ENCODE data around the gene GMEB2.

GMEB2 gene

DNA sequence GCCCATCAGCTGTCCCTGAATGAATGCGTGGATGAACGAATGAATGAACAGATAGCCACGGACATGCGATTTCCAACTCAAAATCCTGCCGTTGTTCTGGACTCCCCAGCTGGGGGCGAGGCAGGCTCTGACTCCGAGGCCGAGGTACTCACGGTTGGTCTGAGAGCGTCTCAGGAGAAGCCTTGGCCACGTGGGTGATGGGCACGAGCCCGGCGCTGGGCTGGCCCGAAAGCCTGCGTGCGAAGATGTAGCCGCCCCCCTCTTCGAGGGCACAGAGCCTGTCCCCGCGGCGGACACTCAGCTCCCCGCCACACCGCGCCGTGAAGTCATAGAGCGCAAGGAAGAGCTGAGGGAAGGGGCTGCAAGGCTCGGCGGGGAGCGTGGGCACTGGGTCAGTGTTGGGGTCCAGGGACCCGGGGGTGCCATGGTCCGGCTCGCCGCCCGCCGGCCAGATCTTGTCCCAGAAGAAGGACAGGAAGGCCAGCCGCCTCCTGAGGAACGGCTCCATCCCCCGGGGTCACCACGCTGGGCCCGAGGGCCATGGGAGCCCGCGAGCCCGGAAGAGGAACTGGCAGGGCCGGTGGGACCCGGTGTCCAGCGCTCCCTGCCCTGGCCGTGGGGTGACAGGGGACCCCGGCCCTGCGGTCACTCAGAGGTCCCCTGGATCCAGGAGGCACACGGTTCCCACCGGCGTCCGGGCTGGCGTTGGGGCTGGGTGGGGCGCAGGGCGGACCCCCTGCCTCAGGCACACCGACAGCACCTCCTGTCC, 79.8 kb downstream of the GMEB2 start:
- Histone ChIP-seq H3K9ac (ENCODE audit: low read depth, low read length) (no peak overlapping the region), H3K4me3 (ENCODE audit: low read length) (no peak overlapping the region), H3K4me2 (ENCODE audit: low read length) (no peak overlapping the region), H3K36me3 (ENCODE audit: insufficient read depth, low read length) (no peaks in the 10 kb centered on the region), H3K9me3 (replicated peaks; ENCODE audit: low read length) (no peaks in the 10 kb centered on the region), H3K27me3 (ENCODE audit: control insufficient read depth, insufficient read depth, low read length) (peaks cover 53% of the 10 kb centered on the region), H3K4me1 (ENCODE audit: control insufficient read depth, insufficient read depth, low read length) (peaks cover 3% of the 10 kb centered on the region)

DNA sequence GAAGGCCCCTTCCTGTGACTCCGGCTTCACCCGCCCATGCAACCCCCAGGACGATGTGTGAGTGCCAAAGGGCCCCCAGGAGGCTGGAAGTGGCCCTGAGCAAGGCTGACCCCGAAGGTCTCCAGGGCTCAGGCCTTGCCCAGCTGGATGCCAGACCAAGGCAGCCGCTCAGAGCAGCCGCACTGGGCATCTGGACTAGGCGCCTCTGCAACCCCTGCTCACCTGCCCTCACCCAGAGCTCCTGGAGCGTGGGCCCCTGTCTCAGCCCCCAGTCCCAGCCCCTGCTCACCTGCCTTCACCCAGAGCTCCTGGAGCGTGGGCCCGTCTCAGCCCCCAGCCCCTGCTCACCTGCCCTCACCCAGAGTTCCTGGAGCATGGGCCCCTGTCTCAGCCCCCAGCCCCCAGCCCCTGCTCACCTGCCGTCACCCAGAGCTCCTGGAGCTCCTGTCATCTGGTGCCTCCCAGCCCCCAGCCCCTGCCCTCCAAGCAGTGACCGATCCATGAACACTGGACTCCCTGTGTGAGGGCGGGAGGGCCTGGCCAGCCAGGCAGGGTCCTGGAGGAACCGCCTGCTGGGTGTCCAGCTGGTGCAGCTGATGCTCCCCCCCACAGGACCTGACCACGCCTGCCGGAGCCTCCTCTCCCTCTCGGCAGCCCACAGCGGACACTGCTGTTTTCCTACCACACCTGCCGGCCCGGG, 80.5 kb downstream of the GMEB2 start:
- no peaks in the 10 kb centered on the region for H3K9me3 ChIP-seq (replicated peaks; ENCODE audit: low read length)
- no peak overlapping the region for H3K9ac ChIP-seq (ENCODE audit: low read depth, low read length)
- H3K4me2 ChIP-seq (ENCODE audit: low read length): no peak overlapping the region
- peaks cover 53% of the 10 kb centered on the region for H3K27me3 ChIP-seq (ENCODE audit: control insufficient read depth, insufficient read depth, low read length)
- peaks cover 3% of the 10 kb centered on the region for H3K4me1 ChIP-seq (ENCODE audit: control insufficient read depth, insufficient read depth, low read length)
- H3K4me3 ChIP-seq (ENCODE audit: low read length): no peak overlapping the region
- no peaks in the 10 kb centered on the region for H3K36me3 ChIP-seq (ENCODE audit: insufficient read depth, low read length)

GRCh38 chr20:63545814-63546213, 81.1 kb downstream of the GMEB2 start:
- Histone ChIP-seq H3K9ac (ENCODE audit: low read depth, low read length) (no peak overlapping the region), H3K4me3 (ENCODE audit: low read length) (no peak overlapping the region), H3K4me2 (ENCODE audit: low read length) (no peak overlapping the region), H3K36me3 (ENCODE audit: insufficient read depth, low read length) (no peaks in the 10 kb centered on the region), H3K4me1 (ENCODE audit: control insufficient read depth, insufficient read depth, low read length) (peaks cover 3% of the 10 kb centered on the region), H3K27me3 (ENCODE audit: control insufficient read depth, insufficient read depth, low read length) (peaks cover 49% of the 10 kb centered on the region), H3K9me3 (replicated peaks; ENCODE audit: low read length) (no peaks in the 10 kb centered on the region)

DNA sequence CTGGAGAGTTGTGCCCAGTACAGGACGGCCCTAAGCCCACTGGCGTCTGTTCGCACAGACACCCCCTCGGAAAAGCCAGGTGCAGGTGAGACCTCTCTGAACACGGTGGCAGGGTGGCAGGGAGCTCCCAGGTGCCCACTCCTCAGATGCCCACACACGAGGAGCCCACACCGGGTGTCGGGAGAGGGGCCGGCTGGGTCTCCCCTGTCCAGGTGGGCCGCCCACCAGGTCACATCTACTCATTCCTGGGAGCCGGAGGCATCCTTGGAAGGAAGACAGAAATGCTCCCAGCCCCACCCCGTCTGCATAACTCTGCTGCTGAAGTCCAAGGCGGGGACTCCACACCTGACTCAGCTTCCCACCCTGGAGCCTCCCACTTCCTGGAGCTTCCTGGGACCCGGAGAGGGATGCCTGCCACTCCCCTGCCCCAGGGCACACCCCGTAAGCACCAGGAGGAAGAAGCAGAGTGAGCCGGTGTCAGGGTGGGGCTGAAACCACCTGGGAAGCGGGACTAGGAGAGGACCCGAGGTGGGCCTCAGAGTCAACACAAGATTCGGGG, 81.9 kb downstream of the GMEB2 start:
- H3K27me3 ChIP-seq (ENCODE audit: control insufficient read depth, insufficient read depth, low read length): peaks cover 48% of the 10 kb centered on the region
- H3K4me1 ChIP-seq (ENCODE audit: control insufficient read depth, insufficient read depth, low read length): peaks cover 9% of the 10 kb centered on the region
- H3K4me3 ChIP-seq (ENCODE audit: low read length): no peak overlapping the region
- H3K9ac ChIP-seq (ENCODE audit: low read depth, low read length): no peak overlapping the region
- H3K9me3 ChIP-seq (replicated peaks; ENCODE audit: low read length): no peaks in the 10 kb centered on the region
- H3K4me2 ChIP-seq (ENCODE audit: low read length): no peak overlapping the region
- no peaks in the 10 kb centered on the region for H3K36me3 ChIP-seq (ENCODE audit: insufficient read depth, low read length)

- Histone ChIP-seq H3K27me3 (ENCODE audit: control insufficient read depth, insufficient read depth, low read length) (peaks cover 41% of the 10 kb centered on the region), H3K4me2 (ENCODE audit: low read length) (no peak overlapping the region), H3K36me3 (ENCODE audit: insufficient read depth, low read length) (no peaks in the 10 kb centered on the region), H3K9me3 (replicated peaks; ENCODE audit: low read length) (no peaks in the 10 kb centered on the region), H3K4me3 (ENCODE audit: low read length) (no peak overlapping the region), H3K9ac (ENCODE audit: low read depth, low read length) (no peak overlapping the region), H3K4me1 (ENCODE audit: control insufficient read depth, insufficient read depth, low read length) (peaks cover 9% of the 10 kb centered on the region)
Measured at GRCh38 chr20:63544241-63544957, 82.5 kb downstream of the GMEB2 start.

DNA sequence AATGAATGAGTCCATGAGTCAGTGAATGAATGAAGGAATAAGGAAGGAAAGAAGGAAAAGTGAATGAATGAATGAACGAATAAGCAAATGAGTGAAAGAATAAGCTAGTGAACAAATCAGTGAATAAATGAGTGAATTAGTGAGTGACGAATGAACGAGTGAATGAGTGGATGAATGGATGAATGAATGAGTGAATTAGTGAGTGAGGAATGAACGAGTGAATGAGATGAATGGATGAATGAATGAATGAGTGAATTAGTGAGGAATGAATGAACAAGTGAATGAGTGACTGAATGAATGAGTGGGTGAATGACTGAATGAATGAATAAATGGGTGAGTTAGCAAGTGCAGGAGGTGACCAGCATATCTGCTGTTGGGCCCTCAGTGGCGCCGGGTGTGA, 83.2 kb downstream of the GMEB2 start:
- no peak overlapping the region for H3K4me3 ChIP-seq (ENCODE audit: low read length)
- no peak overlapping the region for H3K4me2 ChIP-seq (ENCODE audit: low read length)
- H3K4me1 ChIP-seq (ENCODE audit: control insufficient read depth, insufficient read depth, low read length): peaks cover 9% of the 10 kb centered on the region
- no peaks in the 10 kb centered on the region for H3K36me3 ChIP-seq (ENCODE audit: insufficient read depth, low read length)
- H3K27me3 ChIP-seq (ENCODE audit: control insufficient read depth, insufficient read depth, low read length): peaks cover 39% of the 10 kb centered on the region
- H3K9me3 ChIP-seq (replicated peaks; ENCODE audit: low read length): no peaks in the 10 kb centered on the region
- H3K9ac ChIP-seq (ENCODE audit: low read depth, low read length): no peak overlapping the region

DNA sequence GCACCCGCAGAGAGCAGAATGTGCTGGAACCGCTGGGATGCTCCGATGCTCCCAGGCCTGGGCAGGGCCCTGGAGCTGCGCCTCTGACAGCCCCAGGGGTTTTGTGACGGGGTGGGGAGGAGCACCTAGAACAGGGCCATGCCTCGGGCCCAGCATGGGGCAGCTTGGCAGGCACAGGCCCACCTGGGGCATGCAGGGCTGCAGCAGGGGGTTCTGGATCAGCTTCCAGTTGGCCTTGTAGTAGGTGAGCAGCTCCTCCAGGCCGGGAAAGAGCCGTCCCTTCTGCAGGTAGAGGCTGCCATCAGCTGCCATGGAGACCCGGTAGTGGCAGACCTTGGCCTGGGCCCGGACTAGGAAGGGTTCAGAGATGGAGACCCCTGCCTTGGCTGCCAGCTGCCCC, 83.8 kb downstream of the GMEB2 start:
- Histone ChIP-seq H3K36me3 (ENCODE audit: insufficient read depth, low read length) (no peaks in the 10 kb centered on the region), H3K9me3 (replicated peaks; ENCODE audit: low read length) (no peaks in the 10 kb centered on the region), H3K4me3 (ENCODE audit: low read length) (no peak overlapping the region)

DNA sequence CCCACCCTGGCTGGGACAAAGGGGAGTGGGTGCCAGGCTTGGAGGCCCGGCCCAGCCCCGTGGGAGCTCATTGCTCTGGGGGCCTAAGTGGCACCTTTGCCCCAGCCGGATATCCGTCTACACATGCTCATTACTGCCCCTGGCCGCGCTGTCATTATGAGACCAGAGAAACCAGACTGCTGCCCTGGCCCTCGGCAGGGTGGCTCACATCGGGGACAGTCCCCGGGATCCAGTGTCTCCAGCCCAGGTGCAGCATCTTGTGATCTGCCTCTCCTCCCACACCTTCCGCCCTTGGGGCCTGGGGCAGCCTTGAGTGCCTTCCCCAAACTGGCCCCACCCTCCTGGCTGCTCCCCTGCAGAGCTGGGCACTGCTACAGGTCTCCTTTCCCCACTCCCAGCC, 84.2 kb downstream of the GMEB2 start:
- Histone ChIP-seq H3K27me3 (ENCODE audit: control insufficient read depth, insufficient read depth, low read length) (peaks cover 29% of the 10 kb centered on the region), H3K4me2 (ENCODE audit: low read length) (no peak overlapping the region), H3K9me3 (replicated peaks; ENCODE audit: low read length) (no peaks in the 10 kb centered on the region), H3K4me1 (ENCODE audit: control insufficient read depth, insufficient read depth, low read length) (peaks cover 7% of the 10 kb centered on the region), H3K9ac (ENCODE audit: low read depth, low read length) (no peak overlapping the region), H3K36me3 (ENCODE audit: insufficient read depth, low read length) (no peaks in the 10 kb centered on the region), H3K4me3 (ENCODE audit: low read length) (no peak overlapping the region)

More for the DNA sequence above, 83.8 kb downstream of the GMEB2 start:
- peaks cover 9% of the 10 kb centered on the region for H3K4me1 ChIP-seq (ENCODE audit: control insufficient read depth, insufficient read depth, low read length)
- H3K4me2 ChIP-seq (ENCODE audit: low read length): no peak overlapping the region
- H3K27me3 ChIP-seq (ENCODE audit: control insufficient read depth, insufficient read depth, low read length): peaks cover 33% of the 10 kb centered on the region
- no peak overlapping the region for H3K9ac ChIP-seq (ENCODE audit: low read depth, low read length)

- no peaks in the 10 kb centered on the region for H3K36me3 ChIP-seq (ENCODE audit: insufficient read depth, low read length)
- H3K27me3 ChIP-seq (ENCODE audit: control insufficient read depth, insufficient read depth, low read length): peaks cover 25% of the 10 kb centered on the region
- H3K9ac ChIP-seq (ENCODE audit: low read depth, low read length): no peak overlapping the region
- H3K4me1 ChIP-seq (ENCODE audit: control insufficient read depth, insufficient read depth, low read length): peaks cover 13% of the 10 kb centered on the region
- no peak overlapping the region for H3K4me3 ChIP-seq (ENCODE audit: low read length)
- no peaks in the 10 kb centered on the region for H3K9me3 ChIP-seq (replicated peaks; ENCODE audit: low read length)
- H3K4me2 ChIP-seq (ENCODE audit: low read length): no peak overlapping the region
Measured at GRCh38 chr20:63542031-63542559, 84.8 kb downstream of the GMEB2 start.

- H3K27me3 ChIP-seq (ENCODE audit: control insufficient read depth, insufficient read depth, low read length): peaks cover 17% of the 10 kb centered on the region
Measured at GRCh38 chr20:63541371-63541770, 85.5 kb downstream of the GMEB2 start.

More at GRCh38 chr20:63541371-63541770, 85.5 kb downstream of the GMEB2 start:
- H3K9ac ChIP-seq (ENCODE audit: low read depth, low read length): no peak overlapping the region
- H3K36me3 ChIP-seq (ENCODE audit: insufficient read depth, low read length): no peaks in the 10 kb centered on the region
- H3K4me3 ChIP-seq (ENCODE audit: low read length): no peak overlapping the region
- H3K4me1 ChIP-seq (ENCODE audit: control insufficient read depth, insufficient read depth, low read length): peaks cover 21% of the 10 kb centered on the region
- H3K9me3 ChIP-seq (replicated peaks; ENCODE audit: low read length): no peaks in the 10 kb centered on the region
- H3K4me2 ChIP-seq (ENCODE audit: low read length): no peak overlapping the region

All from skeletal muscle satellite cell (primary cell).